AG10803 (cell line): ENCODE data around the gene TMPRSS13.
"Not testable (repeated sequence)": the region's sequence is repeated elsewhere in the genome, so short reads cannot be mapped to it uniquely, and the experiment has no call there.

Experiments used
- DNase-seq: peaks from one replicate; pipeline ENCODE4 v3.0.0; 2010; ENCODE audit warnings: low read depth
- H3K4me3 ChIP-seq: 2 replicates; pipeline ENCODE4 v1.5.1; 2011; ENCODE audit warnings: mild to moderate bottlenecking, low read length, control low read depth
- CTCF ChIP-seq: conservative IDR thresholded peaks from 2 replicates; pipeline ENCODE4 v1.5.1; 2011; ENCODE audit warnings: mild to moderate bottlenecking, low read length, control low read depth, inconsistent platforms

Gene TMPRSS13

GRCh38 chr11:117866526-117866925 lies 62.7 kb downstream of the TMPRSS13 start:
- TF ChIP-seq CTCF: no peak
- no peak overlapping the region for H3K4me3 ChIP-seq
- DNase-seq: no peak

- DNase-seq, H3K4me3 ChIP-seq: not testable (repeated sequence)
Measured at GRCh38 chr11:117865546-117865945, 63.7 kb downstream of the TMPRSS13 start.

- no peak overlapping the region for H3K4me3 ChIP-seq
- TF ChIP-seq CTCF: no peak
- DNase-seq: no peak
Measured at GRCh38 chr11:117863383-117863782, 65.8 kb downstream of the TMPRSS13 start.

- DNase-seq: no peak
- H3K4me3 ChIP-seq: no peak overlapping the region
- no peak for TF ChIP-seq CTCF
Measured at GRCh38 chr11:117862753-117863152, 66.4 kb downstream of the TMPRSS13 start.

GRCh38 chr11:117862019-117862725 lies 67.0 kb downstream of the TMPRSS13 start:
- TF ChIP-seq CTCF: no peak
- DNase-seq: no peak
- H3K4me3 ChIP-seq: no peak overlapping the region

- no peak overlapping the region for H3K4me3 ChIP-seq
- no peak for DNase-seq
- no peak for TF ChIP-seq CTCF
Measured at GRCh38 chr11:117861151-117862018, 67.8 kb downstream of the TMPRSS13 start.

- TF ChIP-seq CTCF: no peak
- DNase-seq: no peak
- no peak overlapping the region for H3K4me3 ChIP-seq
Measured at GRCh38 chr11:117860139-117860538, 69.1 kb downstream of the TMPRSS13 start.
